ENCODE data around the gene GRID2.
"Not testable (repeated sequence)": the region's sequence is repeated elsewhere in the genome, so short reads cannot be mapped to it uniquely, and the experiment has no call there.

GRID2 gene

DNA sequence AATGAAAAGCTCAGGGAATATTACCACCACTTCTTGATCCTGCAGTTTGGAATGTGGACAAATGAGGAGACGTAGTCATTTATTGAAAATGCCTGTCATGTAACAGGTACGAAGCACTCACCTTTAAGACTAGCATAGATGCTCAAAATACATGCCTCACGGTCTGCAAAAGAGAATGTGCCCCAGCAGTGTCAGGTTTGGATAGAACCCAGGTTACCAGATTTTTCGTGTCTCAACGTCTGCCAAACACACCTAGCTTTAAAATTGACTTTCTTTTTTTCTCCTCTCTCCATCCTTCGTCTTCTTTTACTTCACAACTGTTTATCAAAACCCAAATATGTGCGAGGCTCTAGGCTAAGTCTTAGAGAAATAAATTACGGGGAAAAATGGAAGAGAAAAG, 918.0 kb downstream of the GRID2 start:
- DNase-seq = no peak

DNA sequence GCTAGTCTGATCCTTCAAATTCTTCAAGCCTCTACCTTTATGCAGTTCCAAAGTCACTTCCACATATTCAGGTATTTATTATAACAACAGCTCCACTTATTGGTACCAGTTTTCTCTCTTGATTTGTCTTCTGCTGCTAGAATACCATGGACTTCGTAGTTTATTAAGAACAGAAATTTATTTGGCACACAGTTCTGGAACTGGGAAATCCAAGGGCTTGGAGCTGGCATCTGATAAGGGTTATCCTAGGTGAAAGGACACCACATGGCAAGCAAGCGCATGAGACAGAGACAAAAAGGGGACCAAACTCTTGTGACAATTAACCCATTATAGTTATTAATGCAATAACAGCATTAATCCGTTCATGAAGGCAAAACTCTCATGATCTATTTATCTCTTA, 924.3 kb downstream of the GRID2 start:
- no peak for DNase-seq

DNA sequence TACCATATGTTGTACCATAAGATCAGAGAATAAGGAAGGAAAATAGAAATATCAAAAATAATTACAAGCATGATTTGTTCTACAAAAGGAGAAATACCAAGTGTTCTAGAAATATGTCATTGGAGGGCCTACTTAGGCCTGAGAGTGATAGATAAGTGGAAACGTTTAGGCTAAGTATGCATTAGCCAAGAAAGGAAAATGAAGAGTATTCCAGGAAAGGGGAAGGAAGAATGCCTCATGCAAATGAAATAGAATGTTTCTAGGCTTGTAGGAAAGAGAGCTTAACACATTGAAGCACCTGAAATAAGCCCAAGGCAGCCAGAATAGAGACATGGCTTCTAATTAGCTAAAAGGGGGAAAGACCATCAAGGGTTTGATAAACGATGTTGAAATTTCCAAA, 929.1 kb downstream of the GRID2 start:
- no peak for DNase-seq

DNA sequence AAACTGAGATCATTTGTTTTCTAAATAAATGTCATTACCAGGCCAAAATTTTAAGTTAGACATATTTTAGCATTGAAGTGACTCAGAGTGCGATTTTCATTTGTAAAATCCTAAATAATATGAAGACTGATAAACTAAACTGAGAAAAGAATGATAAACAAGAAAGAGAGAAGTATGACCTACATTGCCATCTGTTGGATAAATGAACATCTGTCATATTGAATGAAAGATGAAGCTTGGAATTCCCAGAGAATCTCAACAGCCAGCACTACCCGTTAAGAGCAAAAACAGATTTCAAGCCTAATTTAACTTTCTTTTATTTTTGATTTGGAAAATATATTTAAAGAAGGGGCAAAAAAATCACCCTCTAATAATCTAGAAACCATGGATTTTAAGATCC, 933.8 kb downstream of the GRID2 start:
- DNase-seq = no peak

DNA sequence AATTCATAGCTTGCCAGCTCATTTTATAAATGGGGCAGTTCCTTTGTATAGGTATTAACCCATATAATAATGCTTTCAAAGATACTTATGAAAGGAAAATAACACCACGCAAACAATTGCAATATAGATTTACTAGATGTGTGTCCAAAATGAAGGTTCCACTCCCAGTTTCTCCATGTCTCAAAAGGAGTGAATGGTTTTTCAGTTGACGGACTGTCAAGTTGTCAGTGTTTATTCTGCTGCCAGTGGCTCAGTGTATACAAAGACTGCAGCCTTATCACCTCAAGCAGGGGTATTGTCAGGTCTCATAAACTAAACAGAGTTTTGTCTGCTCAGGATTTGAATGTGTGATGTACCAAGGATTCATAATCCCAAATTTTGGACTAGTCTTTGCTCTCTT, 939.5 kb downstream of the GRID2 start:
- no peak for DNase-seq

DNA sequence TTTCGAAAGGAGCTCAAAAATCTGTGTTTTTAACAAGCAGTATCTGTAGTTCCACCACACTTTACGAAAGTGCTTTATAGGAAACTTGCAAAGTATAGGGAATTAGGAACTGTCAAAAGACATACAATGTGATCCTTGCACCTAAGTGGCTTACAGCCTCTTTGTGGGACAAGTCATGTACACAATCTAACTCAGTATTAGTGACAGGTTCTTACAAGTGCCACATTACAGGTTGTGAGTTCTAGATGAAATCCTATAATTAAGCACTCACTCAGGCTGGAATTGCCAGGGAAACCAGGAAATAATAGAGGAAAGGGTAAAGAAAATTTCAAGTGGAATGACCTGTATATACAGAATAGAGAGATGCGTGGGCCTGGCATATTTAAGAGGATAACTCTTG, 957.4 kb downstream of the GRID2 start:
- DNase-seq = no peak

DNA sequence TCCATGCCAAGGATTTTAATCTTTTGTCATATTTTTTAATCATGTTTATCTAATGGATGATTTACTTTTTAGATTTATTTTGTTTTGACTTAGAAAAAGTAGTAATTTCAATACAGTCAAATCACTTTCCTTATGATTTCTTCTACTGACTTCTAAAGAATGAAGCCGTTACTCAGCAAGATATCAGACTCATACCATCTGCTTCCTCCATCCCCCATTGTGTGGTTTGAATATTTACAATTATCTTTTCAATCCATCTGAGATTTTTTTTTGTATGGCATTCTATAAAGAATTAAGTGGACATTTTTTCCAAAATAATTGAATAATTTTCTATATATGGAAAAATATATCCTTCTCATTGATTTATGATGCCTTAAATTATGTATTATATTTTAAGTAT, 959.4 kb downstream of the GRID2 start:
- no peak for DNase-seq

DNA sequence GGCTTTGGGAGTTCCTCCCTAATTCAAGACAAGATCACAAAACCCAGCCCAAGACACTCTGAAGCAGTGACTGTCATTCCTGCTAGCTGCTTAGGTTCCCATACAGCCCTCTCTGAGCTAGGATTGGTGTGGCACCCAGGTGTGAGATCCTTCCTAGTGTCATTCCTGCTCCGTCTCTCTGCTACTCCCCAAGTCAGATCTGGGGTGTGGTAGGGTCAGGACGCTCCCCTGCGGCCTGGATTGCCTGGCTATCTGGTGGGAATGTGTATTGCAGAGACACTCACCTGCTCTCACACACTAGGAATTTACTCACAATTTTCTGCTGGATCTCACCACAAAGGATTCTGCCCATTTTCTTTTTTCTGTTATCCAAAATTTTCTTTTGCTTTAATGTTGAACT, 964.0 kb downstream of the GRID2 start:
- no peak for DNase-seq

DNA sequence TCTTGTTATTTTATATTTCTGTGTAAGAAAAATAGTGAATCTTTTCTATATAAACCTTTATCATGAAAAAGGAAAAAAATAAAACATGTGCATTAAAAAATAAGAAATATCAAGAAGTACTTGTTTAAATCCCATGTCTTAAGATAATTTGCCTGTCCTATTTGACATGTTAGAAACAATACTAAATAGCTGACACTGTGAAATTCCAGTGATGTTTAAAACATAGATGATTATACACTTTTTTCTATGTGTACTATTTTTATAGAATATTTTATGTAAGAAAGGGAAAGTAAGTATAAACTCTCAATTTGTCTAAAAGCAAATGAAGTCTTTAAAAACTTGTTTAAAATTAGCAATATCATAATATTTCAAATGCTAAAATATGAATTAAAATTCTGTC, 981.6 kb downstream of the GRID2 start:
- DNase-seq = no peak

DNA sequence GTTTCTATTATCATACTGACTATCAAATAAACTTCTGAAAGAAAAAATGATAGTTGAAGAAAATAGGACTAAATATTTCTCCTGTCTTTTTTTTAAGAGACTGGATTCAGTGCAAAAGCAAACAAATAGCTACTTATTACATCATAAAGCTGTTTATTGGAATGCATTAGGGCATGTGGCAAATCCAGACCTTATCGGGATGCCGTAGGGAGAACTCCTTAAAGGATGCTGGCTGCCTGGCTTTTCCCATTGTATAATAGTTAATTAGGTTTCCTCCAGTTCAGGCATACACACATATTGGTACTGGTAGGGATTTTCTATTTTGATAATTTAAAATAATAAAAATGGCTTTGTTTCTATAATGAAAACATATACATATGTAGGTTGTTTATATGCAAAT, 985.5 kb downstream of the GRID2 start:
- DNase-seq = no peak

DNA sequence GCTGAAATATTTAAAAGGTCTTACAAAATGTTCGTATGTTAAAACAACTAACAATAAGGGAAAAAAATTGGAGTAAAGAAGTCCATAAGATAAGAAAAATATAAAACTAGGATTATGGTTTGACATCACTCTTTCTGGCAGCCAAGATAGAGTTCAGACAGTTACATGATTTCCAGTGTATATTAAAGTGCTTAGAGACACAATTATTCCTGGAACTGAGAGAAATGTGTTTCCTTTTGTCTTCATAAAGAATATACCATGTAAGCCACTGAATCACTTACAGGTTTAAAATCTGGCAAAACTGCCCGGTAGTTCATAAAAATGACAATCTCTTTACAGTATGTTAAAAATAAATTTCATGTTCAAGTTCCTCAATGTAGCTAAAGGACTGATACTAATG, 986.1 kb downstream of the GRID2 start:
- DNase-seq = no peak

DNA sequence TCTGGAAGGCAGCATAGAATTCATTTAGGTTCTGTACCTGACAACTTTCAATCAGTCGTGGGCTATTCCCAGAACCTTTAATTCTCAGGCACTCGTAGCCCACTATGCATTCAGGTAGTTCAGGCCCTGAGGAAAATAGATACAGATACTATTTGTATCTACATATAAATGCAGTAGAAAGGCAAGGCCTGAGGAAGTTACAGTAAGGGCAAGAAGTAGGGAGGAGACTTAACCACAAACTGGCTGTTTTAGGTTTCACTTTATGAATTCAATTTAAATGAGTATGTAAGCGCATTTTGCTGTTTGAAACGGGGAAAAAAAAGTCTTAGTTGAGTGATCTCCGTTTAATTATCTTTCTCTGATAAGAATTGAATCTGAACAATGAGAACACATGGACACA, 995.4 kb downstream of the GRID2 start:
- no peak for DNase-seq

DNA sequence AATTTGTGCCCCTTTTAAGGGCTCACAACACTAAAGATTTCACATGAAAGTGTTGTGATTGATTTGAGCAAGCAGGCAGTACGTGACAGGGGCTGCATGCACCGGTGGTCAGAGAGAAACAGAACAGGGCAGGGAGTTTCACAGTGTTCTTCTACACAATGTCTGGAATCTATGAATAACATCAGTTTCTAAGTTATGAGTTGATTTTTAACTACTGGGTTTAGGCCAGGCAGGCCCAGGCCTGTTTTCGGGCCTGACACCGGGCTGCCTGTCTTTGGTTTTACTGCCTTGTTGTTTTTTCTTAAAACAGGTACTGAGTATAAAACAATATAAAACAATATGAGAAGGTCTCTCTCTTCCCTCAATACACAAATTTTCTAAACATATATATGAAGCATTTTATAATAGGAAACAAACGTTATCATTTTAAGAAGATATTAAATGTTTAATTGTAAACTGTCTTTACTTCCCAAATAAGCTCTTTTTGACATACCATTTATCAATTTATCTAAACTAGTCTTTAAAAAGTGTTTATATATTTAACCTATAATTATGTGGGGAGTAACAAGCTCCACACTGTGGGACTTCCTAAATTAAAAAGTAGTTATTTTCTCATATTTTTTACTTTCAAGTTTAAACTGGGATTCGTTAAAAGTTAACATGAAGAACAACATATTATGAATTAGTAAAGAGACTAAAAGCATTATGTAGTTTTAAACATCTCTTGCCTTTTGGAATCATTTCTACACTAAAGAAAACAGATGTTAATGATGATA, 997.2 kb downstream of the GRID2 start:
- DNase-seq = not testable (repeated sequence)

DNA sequence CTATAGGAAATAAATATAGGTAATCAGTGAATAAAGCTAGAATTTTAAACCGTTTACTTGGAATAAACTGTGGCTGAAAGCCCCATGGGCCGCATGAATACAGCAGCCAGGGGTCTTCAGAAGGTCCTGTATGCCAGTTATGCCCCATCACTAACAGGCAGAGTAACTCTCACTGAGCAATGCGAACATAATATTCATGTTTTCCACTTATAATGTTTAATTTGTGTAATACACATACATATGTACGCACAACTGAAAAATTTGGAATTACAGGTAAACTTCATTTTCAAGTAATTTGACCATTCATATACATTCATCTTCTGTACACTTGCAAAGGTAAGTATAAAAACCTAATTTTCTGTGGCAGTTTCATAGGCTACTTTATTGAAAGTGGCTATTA, 998.5 kb downstream of the GRID2 start:
- no peak for DNase-seq

DNA sequence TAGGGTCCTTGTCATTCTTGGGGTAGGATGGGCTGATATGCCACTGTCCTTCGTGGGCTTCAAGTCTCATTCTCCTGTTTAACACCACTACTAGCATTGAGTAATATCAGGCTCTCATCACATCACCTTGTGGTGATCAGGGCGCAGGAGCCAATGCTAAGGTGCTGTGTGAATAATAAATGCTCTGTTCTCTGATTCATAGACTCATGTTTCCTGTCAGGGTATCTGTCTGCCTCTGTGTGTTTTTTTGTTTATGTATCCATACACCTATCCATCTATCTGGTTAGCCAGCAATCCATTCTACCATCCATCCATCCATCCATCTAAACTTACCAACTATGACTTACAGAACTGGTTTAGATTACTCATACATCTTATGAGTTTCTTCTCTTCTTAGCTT, 999.7 kb downstream of the GRID2 start:
- DNase-seq = no peak

DNA sequence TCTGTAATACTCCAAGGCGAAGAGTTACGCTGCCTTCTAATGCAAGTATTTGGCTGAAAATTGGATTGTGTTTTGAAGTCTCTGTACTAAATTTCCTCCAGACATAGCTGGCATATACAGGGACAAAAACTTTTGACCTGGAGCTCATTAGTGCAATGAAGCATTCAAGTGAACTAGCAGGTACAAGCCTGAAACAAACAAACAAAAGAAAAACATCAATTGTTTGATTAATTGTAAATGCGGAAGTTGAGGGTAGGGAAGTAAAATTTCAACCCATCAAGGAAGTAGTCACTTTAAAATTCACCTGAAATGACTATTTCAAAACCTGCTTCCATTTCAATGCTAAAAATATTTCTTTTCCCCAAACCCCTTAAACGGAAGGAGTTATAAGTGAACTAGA, 1008.5 kb downstream of the GRID2 start:
- no peak for DNase-seq

DNA sequence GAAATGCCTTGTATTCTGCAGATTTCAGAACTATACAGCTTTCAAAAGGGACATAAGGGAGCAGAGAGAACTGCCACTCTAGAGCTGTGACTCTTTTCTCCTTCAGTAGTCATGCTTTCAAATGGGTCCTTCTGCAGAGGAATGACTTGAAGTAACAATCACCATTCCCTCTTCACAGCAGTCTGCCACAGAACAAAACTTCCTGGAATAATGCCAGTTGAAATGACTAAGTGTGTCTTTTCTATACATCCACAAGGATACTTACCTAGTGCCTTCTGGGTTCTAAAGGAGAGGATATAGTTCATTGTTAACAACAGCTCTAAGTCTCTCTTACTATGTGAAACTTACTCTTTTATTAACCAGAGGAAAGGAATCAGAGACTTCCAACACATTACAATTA, 1009.4 kb downstream of the GRID2 start:
- DNase-seq = no peak

DNA sequence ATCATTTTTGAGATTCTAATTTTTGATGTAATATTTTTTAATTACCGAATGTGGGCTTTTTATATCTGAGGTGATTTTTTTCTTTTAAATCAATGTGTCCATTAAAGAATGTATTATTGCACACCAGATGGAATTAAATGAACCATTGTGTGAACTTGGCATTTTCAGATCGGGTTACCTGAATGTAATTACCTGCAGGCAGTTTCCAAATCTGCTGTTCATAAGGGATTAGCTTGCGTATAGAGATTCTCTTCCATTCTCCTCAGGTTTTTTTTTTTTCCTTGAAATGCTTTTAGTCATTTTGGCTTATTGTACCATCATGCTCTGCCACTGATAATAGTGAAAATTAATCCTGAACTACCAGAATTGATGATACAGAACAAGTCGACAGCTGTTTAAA, 1013.3 kb downstream of the GRID2 start:
- DNase-seq = no peak

DNA sequence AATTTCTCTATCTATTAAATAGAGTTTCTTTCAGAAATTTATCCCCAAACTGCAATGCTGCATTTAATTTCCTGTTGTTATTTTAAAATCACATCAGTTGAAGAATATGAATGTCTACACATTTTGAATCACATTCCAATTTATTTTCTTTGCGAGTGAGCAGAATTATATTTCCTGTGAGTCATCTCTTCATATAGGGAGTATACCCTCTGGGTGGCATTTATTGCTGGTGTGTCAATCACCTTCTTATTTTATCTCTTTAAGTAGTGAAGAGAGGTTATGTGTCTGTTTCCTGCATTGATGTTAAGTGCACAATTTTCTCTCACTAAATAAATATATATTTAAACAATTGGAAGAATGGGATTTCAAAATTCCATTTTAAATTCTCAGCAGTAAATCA, 1013.8 kb downstream of the GRID2 start:
- no peak for DNase-seq

DNA sequence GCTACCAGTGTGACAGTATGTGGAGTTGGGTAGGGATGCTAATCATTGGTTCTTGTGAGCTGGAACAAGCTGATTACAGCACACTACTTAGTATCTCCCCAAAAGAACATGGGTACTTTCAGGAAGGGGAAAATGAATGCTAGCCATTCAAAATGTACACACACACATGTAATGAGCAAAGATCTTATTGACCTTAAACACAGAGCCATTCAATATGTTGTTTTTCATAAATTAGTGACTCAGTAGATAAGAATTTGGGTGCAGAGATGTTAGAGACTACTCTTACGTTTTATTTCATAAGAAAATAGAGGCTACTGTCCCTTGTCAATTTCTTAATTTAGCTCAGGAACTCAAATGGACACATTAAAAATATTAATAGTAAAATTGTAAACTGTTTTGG, 1015.3 kb downstream of the GRID2 start:
- no peak for DNase-seq

DNA sequence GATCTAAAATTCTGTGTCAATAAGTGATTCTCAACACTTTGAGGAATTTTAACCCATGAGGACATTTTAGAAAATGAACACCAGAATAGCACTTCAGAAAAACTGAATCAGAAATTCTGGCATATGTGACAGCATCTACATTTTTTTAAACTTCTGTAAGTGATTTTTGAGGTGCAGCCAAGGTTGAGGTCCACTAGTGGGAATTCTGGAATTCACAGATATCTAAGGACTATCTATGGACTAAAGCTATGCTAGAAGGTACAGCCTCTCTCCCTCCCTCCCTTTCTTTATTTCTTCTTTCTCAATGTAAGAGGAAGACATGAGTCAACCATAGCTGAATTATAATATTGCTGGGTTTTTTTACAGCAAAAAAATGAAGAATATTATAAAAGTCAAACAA, 1016.6 kb downstream of the GRID2 start:
- DNase-seq = no peak

DNA sequence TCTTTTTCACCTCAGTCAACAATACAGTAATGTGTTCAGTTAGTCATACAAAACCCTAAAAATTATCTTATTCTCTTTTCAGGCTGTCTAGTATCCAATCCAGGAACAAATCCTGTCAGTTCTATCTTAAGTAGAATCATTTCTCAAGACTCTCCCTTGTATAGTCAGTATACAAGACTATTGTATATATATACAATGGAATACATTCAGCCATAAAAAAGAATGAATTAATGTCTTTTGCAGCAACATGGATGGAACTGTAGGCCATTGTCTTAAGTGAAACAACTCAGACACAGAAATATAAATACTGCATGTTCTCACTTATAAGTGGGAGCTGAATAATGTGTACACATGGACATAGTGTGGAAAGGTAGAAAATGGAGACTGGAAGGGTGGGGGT, 1023.6 kb downstream of the GRID2 start:
- DNase-seq = no peak

DNA sequence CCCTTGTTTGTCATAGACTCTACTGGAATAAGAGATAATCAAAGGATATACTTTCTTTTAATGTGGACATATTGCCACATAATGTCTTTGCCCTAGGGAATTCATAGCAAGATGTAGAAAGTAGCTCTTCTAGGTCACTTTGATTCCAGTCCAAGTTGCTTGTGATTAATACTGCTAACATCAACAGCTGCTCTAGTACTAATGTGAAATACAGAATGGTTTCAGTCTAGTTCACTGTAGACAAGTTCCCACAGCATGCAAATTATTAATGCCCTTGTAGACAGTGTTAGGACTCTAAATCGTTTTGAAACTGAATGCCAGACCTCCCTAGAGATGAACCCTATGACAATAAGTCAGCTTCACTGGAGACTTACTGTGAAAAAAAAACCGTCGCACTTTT, 1030.2 kb downstream of the GRID2 start:
- DNase-seq = no peak

DNA sequence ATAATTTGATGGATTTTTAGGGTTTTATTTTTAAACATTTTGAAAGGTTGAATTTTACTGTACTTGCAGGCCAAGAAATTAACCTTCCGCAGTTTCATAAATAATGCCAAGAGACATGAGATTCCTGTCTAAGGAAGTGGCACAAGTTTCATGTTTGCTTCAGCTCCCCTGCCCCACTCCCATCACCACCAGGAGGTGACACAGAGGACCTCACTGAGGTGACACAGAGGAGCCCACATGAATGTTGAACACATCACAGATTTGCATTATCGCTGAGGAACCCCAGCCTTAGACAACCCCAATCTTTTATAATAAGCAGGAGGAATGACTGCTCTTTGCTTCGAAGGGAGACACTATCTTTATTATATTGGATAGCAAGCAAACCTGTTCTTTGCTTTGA, 1033.4 kb downstream of the GRID2 start:
- no peak for DNase-seq

DNA sequence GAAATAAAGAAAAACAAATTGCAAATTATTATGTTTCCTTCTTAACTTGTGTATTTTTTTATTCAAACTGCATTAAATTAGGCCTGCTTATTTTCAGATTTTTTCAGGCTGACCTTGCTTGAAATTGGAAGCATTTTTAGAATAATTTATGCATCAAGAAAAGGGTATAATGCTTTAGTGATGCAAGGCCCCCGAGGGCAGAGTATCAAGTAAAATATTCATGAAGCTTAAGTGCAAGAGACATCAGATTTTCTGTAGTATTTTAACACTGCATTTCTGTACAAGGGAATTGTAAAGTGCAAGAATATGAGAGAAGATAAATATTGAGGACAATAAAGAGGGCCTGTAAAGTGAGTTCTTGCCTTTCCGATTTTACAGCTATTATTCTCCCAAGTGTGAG, 1039.0 kb downstream of the GRID2 start:
- no peak for DNase-seq

DNA sequence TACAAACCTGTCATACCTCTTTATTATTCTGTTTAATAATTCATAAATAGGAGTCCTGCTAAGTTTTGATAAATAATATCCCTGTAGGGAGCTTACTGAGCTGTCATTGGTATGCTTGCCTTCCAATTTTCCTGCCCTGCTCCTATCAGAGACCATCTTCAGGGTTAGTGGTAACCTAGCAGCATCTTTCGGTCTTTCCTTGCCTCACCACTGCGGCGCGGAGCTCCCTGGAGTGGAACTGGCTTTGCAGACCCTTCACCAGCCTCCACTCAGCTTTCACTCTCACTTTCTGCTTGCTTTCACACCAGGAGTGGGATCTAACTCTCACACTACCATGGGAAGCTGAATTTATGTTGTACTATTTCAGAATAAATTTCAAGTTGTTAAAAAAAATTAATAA, 1043.1 kb downstream of the GRID2 start:
- DNase-seq = no peak
